GM10266 (cell line): Measurements from ENCODE around the gene DQX1.
"Not testable (repeated sequence)": the region's sequence is repeated elsewhere in the genome, so short reads cannot be mapped to it uniquely, and the experiment has no call there.

Experiments used
- DNase-seq: peaks from one replicate; pipeline ENCODE4 v3.0.0; 2012; ENCODE audit errors: extremely low spot score
- CTCF ChIP-seq: IDR thresholded peaks from 2 replicates; pipeline ENCODE4 v1.5.1; 2012; ENCODE audit warnings: mild to moderate bottlenecking, low read depth; ENCODE audit not compliant: control insufficient read depth, insufficient read depth; ENCODE audit errors: missing control alignments

DQX1 gene

GRCh38 chr2:74486141-74486540 lies 39.9 kb downstream of the DQX1 start:
- no peak for TF ChIP-seq CTCF
- no peak for DNase-seq

GRCh38 chr2:74483675-74484164 lies 42.3 kb downstream of the DQX1 start:
- not testable (repeated sequence) for DNase-seq

- peak; percentile 96 for TF ChIP-seq CTCF
- DNase-seq, result peak; percentile 93
Observed at GRCh38 chr2:74482801-74483674, 43.0 kb downstream of the DQX1 start, which contains the start of the genes CCDC142 and TTC31. Gene CCDC142, minus strand, starts transcription at chr2:74482998. Its CDS starts 161 bp downstream, at chr2:74482837. Gene TTC31, plus strand, starts transcription at chr2:74483081. Its CDS starts 15 bp downstream, at chr2:74483096.

GRCh38 chr2:74481961-74482800 lies 43.9 kb downstream of the DQX1 start:
- DNase-seq, result peak; percentile 60
- TF ChIP-seq CTCF, result no peak

GRCh38 chr2:74481431-74481830 lies 44.6 kb downstream of the DQX1 start:
- no peak for DNase-seq
- no peak for TF ChIP-seq CTCF

- TF ChIP-seq CTCF, result peak; percentile 49
- no peak for DNase-seq
Observed at GRCh38 chr2:74474899-74475298, 51.1 kb downstream of the DQX1 start.

GRCh38 chr2:74474481-74474880 lies 51.5 kb downstream of the DQX1 start:
- no peak for TF ChIP-seq CTCF
- DNase-seq, result no peak
